HEK293 (cell line): Measurements from ENCODE around the gene WDR1.

Experiments used
- ATF2 ChIP-seq: fragments of 450-650 bp; formaldehyde crosslinking; IDR thresholded peaks from 2 replicates; pipeline ENCODE4 v1.5.1; 2016; ENCODE audit warnings: missing biosample characterization, missing genetic modification characterization, low read depth
- CTCF ChIP-seq: fragments of 450-650 bp; formaldehyde crosslinking; IDR thresholded peaks from 2 replicates; pipeline ENCODE4 v1.5.1; 2016; ENCODE audit warnings: missing biosample characterization, missing genetic modification characterization
- HIC1 ChIP-seq: fragments of 450-650 bp; formaldehyde crosslinking; IDR thresholded peaks from 2 replicates; pipeline ENCODE4 v1.5.1; 2016; ENCODE audit warnings: missing biosample characterization, missing genetic modification characterization
- PRDM10 ChIP-seq: fragments of 450-650 bp; formaldehyde crosslinking; IDR thresholded peaks from 2 replicates; pipeline ENCODE4 v1.5.1; 2016; ENCODE audit warnings: missing biosample characterization, missing genetic modification characterization
- ZNF19 ChIP-seq: fragments of 450-650 bp; formaldehyde crosslinking; IDR thresholded peaks from 2 replicates; pipeline ENCODE4; 2016; ENCODE audit warnings: missing biosample characterization, missing genetic modification characterization, low read depth
- ZSCAN5A ChIP-seq: fragments of 450-650 bp; formaldehyde crosslinking; IDR thresholded peaks from 2 replicates; pipeline ENCODE4 v1.5.1; 2016; ENCODE audit warnings: missing biosample characterization, missing genetic modification characterization

- TF ChIP-seq PRDM10 (tag by site-specific recombination) (no peak), ATF2 (tag by site-specific recombination) (no peak), CTCF (tag by site-specific recombination) (no peak), ZNF19 (tag by site-specific recombination) (no peak), ZSCAN5A (no peak), HIC1 (tag by site-specific recombination) (no peak)
Observed at GRCh38 chr4:10083331-10083771, 33.2 kb downstream of the WDR1 start.
